Activated naive CD8-positive, alpha-beta T cell (primary cell): ENCODE results near the gene PARVB.
"Not testable (repeated sequence)": the region's sequence is repeated elsewhere in the genome, so short reads cannot be mapped to it uniquely, and the experiment has no call there.

ENCODE experiments used
- H3K27ac Mint-ChIP-seq: one replicate; pipeline ENCODE4 v1.8.0; 2021; ENCODE audit warnings: mixed read lengths
- H3K27me3 Mint-ChIP-seq: one replicate; pipeline ENCODE4 v1.8.0; 2021; ENCODE audit warnings: mixed read lengths
- H3K36me3 Mint-ChIP-seq: one replicate; pipeline ENCODE4 v1.8.0; 2021; ENCODE audit warnings: mixed read lengths
- H3K4me1 Mint-ChIP-seq: one replicate; pipeline ENCODE4 v1.8.0; 2021; ENCODE audit warnings: low read depth, mixed read lengths
- H3K4me3 Mint-ChIP-seq: one replicate; pipeline ENCODE4 v1.8.0; 2021; ENCODE audit warnings: mild to moderate bottlenecking, mixed read lengths
- H3K9me3 Mint-ChIP-seq: one replicate; pipeline ENCODE4 v1.8.0; 2021; ENCODE audit warnings: low read depth, mixed read lengths

PARVB gene

GRCh38 chr22:44049486-44050231 is 25.6 kb downstream of the PARVB start:
- Mint-ChIP-seq H3K4me3 (no peak overlapping the region), H3K36me3 (no peaks in the 10 kb centered on the region), H3K9me3 (no peaks in the 10 kb centered on the region), H3K27me3 (no peaks in the 10 kb centered on the region), H3K4me1 (peaks cover 6% of the 10 kb centered on the region), H3K27ac (no peak overlapping the region)

DNA sequence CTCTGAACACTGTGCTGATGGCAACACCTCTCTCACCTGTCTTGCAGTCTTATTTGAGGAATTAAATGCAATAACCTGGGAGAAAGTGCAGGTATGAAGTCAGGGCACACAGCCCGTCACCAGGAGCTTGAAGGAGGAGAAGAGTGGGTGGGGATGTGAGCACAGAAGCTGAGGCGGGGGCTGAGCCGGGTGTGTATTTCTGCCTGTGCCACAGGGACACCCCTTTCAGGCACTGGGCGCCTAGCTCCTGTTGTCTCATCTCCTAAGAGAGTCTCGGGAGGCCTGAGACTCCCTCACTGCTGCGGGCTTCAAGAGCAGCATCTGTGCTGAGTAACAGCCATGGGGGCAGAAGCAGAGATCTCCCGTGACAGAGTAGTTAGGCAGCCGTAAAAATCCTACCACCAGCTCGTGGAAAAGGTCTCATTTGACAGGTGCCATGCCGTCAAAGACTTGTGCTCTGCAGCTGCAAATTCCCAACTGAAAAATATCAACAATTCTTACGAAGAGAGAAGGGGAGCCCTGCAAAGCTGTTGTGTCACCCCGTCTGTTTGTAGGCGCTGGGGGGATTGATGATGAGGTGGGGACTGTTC is 26.8 kb downstream of the PARVB start:
- Mint-ChIP-seq H3K36me3 (no peaks in the 10 kb centered on the region), H3K27ac (no peak overlapping the region), H3K4me1 (peaks cover 6% of the 10 kb centered on the region), H3K27me3 (no peaks in the 10 kb centered on the region), H3K4me3 (no peak overlapping the region), H3K9me3 (no peaks in the 10 kb centered on the region)

- Mint-ChIP-seq H3K9me3 (no peaks in the 10 kb centered on the region), H3K4me3 (no peak overlapping the region), H3K36me3 (no peaks in the 10 kb centered on the region), H3K27me3 (no peaks in the 10 kb centered on the region), H3K4me1 (peaks cover 6% of the 10 kb centered on the region), H3K27ac (no peak overlapping the region)
Observed at GRCh38 chr22:44051358-44051757, 27.3 kb downstream of the PARVB start.

GRCh38 chr22:44051961-44052360 is 27.9 kb downstream of the PARVB start:
- no peaks in the 10 kb centered on the region for H3K27me3 Mint-ChIP-seq
- no peak overlapping the region for H3K4me3 Mint-ChIP-seq
- peaks cover 6% of the 10 kb centered on the region for H3K4me1 Mint-ChIP-seq
- H3K36me3 Mint-ChIP-seq, result no peaks in the 10 kb centered on the region
- H3K27ac Mint-ChIP-seq, result no peak overlapping the region
- H3K9me3 Mint-ChIP-seq, result no peaks in the 10 kb centered on the region

DNA sequence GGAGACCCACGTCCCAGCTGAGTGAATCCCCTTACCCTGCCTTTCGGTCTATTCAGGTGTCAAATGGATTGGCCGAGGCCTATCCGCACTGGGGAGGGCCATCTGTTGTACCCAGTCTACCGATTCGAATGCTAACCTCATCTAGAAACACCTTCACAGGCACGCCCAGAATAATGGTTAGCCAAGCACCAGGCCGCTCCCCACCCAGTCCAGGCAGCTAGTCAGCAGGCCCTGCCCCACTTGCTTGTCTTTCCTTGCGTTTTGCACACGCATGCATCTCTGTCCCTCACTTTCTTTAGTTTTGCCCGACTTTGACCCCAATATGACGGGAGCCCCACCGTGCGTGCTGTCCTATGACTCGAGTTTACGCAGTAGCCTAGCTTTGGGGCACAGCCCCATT is 31.7 kb downstream of the PARVB start:
- H3K4me3 Mint-ChIP-seq, result no peak overlapping the region

DNA sequence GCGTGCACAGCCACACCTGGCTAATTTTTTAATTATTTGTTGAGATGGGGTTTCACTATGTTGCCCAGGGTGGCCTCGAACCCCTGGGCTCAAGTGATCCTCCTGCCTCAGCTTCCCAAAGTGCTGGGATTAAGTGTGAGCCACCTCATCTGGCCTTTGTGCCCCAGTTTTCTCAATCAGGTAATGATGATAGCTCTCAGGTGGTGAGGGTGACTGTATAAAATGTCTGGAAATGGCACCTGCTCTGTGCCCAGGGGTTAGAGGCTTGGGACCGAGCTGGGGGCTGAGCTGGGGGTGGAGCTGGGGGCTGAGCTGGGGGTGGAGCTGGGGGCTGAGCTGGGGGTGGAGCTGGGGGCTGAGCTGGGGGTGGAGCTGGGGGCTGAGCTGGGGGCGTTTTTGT is 32.5 kb downstream of the PARVB start:
- not testable (repeated sequence) for H3K4me1 Mint-ChIP-seq, H3K4me3 Mint-ChIP-seq, H3K27ac Mint-ChIP-seq, H3K27me3 Mint-ChIP-seq, H3K36me3 Mint-ChIP-seq, H3K9me3 Mint-ChIP-seq

More for the DNA sequence above, 31.7 kb downstream of the PARVB start:
- no peak overlapping the region for H3K27ac Mint-ChIP-seq
- no peaks in the 10 kb centered on the region for H3K27me3 Mint-ChIP-seq
- H3K36me3 Mint-ChIP-seq, result peaks cover 3% of the 10 kb centered on the region
- H3K9me3 Mint-ChIP-seq, result peaks cover 5% of the 10 kb centered on the region
- peaks cover 3% of the 10 kb centered on the region for H3K4me1 Mint-ChIP-seq

DNA sequence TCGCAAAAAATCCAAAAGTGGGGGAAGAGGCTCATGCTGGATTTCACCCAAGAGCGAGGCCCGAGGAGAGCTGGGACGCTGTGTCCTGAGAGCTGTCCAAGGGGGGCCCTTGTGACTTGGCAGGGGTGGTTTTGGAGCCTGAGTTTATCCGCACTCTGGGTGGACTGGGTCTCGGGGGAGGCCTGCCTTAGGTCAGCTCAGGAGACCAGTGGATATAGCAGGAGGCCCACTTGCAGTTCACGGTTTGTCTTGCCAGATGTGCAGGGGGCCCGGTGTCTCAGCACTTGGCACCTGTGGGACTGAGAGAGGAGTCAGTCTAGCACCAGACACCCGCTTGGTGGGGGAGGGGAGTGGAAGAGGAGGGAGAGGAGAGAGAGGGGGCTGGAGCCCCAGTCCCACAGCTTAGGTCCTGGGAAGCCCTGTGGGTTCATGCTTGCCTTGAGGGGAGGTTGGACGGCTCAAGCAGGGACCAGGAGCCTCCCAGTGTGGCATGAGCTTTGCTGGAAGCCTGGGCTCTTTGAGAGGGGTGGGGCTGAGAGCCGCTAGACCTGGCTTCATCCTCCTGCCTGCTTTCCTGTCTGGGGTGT is 33.4 kb downstream of the PARVB start:
- H3K4me1 Mint-ChIP-seq, result no peaks in the 10 kb centered on the region
- peaks cover 3% of the 10 kb centered on the region for H3K36me3 Mint-ChIP-seq
- H3K27ac Mint-ChIP-seq, result no peak overlapping the region
- peaks cover 5% of the 10 kb centered on the region for H3K9me3 Mint-ChIP-seq
- H3K4me3 Mint-ChIP-seq, result no peak overlapping the region
- no peaks in the 10 kb centered on the region for H3K27me3 Mint-ChIP-seq

GRCh38 chr22:44063462-44064371 is 39.6 kb downstream of the PARVB start:
- H3K4me3 Mint-ChIP-seq, result no peak overlapping the region
- H3K9me3 Mint-ChIP-seq, result peaks cover 5% of the 10 kb centered on the region
- no peak overlapping the region for H3K27ac Mint-ChIP-seq
- peaks cover 4% of the 10 kb centered on the region for H3K4me1 Mint-ChIP-seq
- H3K36me3 Mint-ChIP-seq, result peaks cover 3% of the 10 kb centered on the region
- H3K27me3 Mint-ChIP-seq, result peaks cover 2% of the 10 kb centered on the region

GRCh38 chr22:44067033-44067432 is 42.9 kb downstream of the PARVB start:
- no peaks in the 10 kb centered on the region for H3K36me3 Mint-ChIP-seq
- no peak overlapping the region for H3K4me3 Mint-ChIP-seq
- H3K27me3 Mint-ChIP-seq, result peaks cover 8% of the 10 kb centered on the region
- H3K4me1 Mint-ChIP-seq, result peaks cover 5% of the 10 kb centered on the region
- no peak overlapping the region for H3K27ac Mint-ChIP-seq
- no peaks in the 10 kb centered on the region for H3K9me3 Mint-ChIP-seq

DNA sequence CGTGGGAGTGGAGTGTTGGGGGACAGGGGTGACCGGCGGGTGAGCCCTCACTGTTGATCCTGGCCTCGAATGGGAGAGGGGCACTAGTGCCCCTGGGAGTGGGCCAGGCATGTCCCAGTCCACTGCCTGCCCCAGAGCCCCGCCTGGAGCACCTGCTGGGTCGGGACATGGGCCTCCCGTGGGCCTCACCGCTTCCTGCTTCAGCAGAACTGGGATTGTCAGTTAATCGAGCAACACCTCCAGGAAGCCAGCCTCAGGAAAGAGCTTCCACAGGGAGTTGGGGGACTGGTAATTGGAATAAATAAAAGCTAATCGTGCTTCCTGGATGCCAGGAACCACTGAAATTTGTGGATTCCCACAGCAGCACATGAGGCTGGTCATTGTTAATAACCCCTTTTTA is 43.8 kb downstream of the PARVB start:
- H3K4me3 Mint-ChIP-seq, result no peak overlapping the region
- H3K36me3 Mint-ChIP-seq, result no peaks in the 10 kb centered on the region
- H3K27ac Mint-ChIP-seq, result no peak overlapping the region

DNA sequence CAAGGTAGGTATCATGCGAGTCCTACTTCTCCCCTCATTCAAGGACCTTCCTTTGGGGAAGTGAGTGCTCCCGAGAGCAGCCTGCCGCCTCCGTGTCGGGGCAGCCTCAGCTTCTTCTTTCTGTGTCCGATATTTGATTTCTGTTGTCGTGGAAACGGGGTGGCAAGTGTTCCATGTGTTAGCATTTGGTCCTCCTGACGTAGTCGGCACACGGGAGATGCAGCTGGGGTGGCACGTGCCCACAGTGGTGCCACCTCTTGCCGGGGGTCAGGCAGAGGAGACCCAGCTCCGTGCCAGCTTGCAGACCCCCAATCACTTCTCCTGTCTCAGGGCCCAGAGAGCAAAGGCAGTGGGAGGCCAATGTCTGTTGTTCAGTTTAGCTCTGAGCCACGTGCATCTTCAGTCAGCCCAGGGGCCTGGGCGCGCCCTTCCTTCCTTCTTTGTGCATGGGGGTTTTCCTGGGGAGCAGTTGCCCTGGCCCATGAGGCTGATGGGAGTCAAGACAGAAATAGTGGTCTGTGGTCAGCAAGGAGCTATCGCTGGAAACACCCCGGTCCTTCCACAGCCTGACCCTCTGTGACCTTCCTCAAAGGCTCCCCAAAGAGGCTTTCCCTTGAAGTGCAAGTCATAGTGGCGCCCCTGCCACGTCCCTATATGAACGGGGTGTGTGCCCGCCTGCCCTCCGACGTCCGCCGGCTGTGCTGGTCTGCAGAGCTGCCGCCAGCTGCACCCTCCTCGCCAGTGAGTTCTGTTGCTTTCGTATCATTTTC is 44.5 kb downstream of the PARVB start:
- Mint-ChIP-seq H3K4me3 (no peak overlapping the region), H3K27me3 (peaks cover 8% of the 10 kb centered on the region), H3K27ac (no peak overlapping the region)

More for the DNA sequence above, 43.8 kb downstream of the PARVB start:
- H3K9me3 Mint-ChIP-seq, result no peaks in the 10 kb centered on the region
- H3K27me3 Mint-ChIP-seq, result peaks cover 8% of the 10 kb centered on the region
- peaks cover 5% of the 10 kb centered on the region for H3K4me1 Mint-ChIP-seq

GRCh38 chr22:44070029-44070428 is 45.9 kb downstream of the PARVB start:
- Mint-ChIP-seq H3K4me1 (peaks cover 5% of the 10 kb centered on the region), H3K36me3 (no peaks in the 10 kb centered on the region), H3K27me3 (peaks cover 8% of the 10 kb centered on the region), H3K4me3 (no peak overlapping the region), H3K9me3 (no peaks in the 10 kb centered on the region), H3K27ac (no peak overlapping the region)

More for the DNA sequence above, 44.5 kb downstream of the PARVB start:
- no peaks in the 10 kb centered on the region for H3K36me3 Mint-ChIP-seq
- H3K9me3 Mint-ChIP-seq, result no peaks in the 10 kb centered on the region
- peaks cover 5% of the 10 kb centered on the region for H3K4me1 Mint-ChIP-seq

GRCh38 chr22:44071781-44072326 is 47.8 kb downstream of the PARVB start:
- H3K27ac Mint-ChIP-seq, result no peak overlapping the region
- no peak overlapping the region for H3K4me3 Mint-ChIP-seq
- no peaks in the 10 kb centered on the region for H3K36me3 Mint-ChIP-seq
- no peaks in the 10 kb centered on the region for H3K9me3 Mint-ChIP-seq
- H3K27me3 Mint-ChIP-seq, result peaks cover 8% of the 10 kb centered on the region
- peaks cover 5% of the 10 kb centered on the region for H3K4me1 Mint-ChIP-seq

- Mint-ChIP-seq H3K4me3 (no peak overlapping the region), H3K27ac (no peak overlapping the region), H3K36me3 (no peaks in the 10 kb centered on the region), H3K9me3 (no peaks in the 10 kb centered on the region), H3K27me3 (peaks cover 4% of the 10 kb centered on the region), H3K4me1 (no peaks in the 10 kb centered on the region)
Observed at GRCh38 chr22:44074337-44074984, 50.4 kb downstream of the PARVB start.
